Panc1 (cell line): Measurements from ENCODE around the gene BHLHE40. TPM values are rescaled to one million over a fixed set of nuclear protein-coding genes. Genes with fewer than 3 reads are reported as not detected.

Experiments
- ATAC-seq: fragments of 200-7000 bp; cut with Tn5 transposase; 2 replicates; pipeline ENCODE4 v1.9.1; 2020; ENCODE audit warnings: mild to moderate bottlenecking, moderate library complexity
- BruUV-seq: library from RNA; stranded (reverse); fragments of 400-500 nt; replicated peaks from 2 replicates; lab custom pipeline; 2021; lab: Mats Ljungman, UMichigan
- CTCF ChIA-PET: fragments of 300-600 bp; sonication (Branson Sonifier 250); formaldehyde crosslinking; loops from one replicate; lab custom pipeline; 2022; ENCODE audit warnings: antibody characterized with exemption; lab: Charles Lee
- POLR2A ChIA-PET: fragments of 300-600 bp; sonication (Branson Sonifier 250); formaldehyde crosslinking; loops from one replicate; lab custom pipeline; 2022; ENCODE audit warnings: antibody characterized with exemption; lab: Charles Lee
- DNase-seq: peaks from one replicate; pipeline ENCODE4 v3.0.0-alpha.2; 2010; ENCODE audit warnings: low read depth, low spot score
- H3K27ac ChIP-seq: 2 replicates; pipeline ENCODE4 v1.5.1; 2011; ENCODE audit warnings: mild to moderate bottlenecking, low read length, inconsistent platforms
- H3K27me3 ChIP-seq: fragments of 200-500 bp; sonication (Bioruptor generic); 2 replicates; pipeline ENCODE4 v1.6.0; 2014; ENCODE audit warnings: low read length, inconsistent platforms; ENCODE audit not compliant: control insufficient read depth, insufficient read depth
- H3K36me3 ChIP-seq: fragments of 200-500 bp; sonication (Bioruptor generic); 2 replicates; pipeline ENCODE4 v1.5.1; 2014; ENCODE audit warnings: inconsistent platforms, mild to moderate bottlenecking, low read length, moderate library complexity; ENCODE audit not compliant: control insufficient read depth, insufficient read depth
- H3K4me1 ChIP-seq: 2 replicates; pipeline ENCODE4 v1.5.1; 2011; ENCODE audit warnings: inconsistent platforms, mild to moderate bottlenecking, low read length, moderate library complexity; ENCODE audit not compliant: control insufficient read depth, insufficient read depth
- H3K4me3 ChIP-seq, 2 experiments: 2 replicates each; pipeline ENCODE4 v1.5.1; 2011 to 2012; ENCODE audit warnings: low read depth in 2 of 2, low read length in 2 of 2, mild to moderate bottlenecking in 2 of 2, inconsistent platforms in 1 of 2, moderate library complexity in 1 of 2
- H3K9me3 ChIP-seq: fragments of 200-500 bp; sonication (Bioruptor generic); 2 replicates; pipeline ENCODE4 v1.5.1; 2014; ENCODE audit warnings: low read depth, mild to moderate bottlenecking, inconsistent platforms, low read length, moderate library complexity; ENCODE audit not compliant: control insufficient read depth, insufficient read depth
- CTCF ChIP-seq: fragments of 450-650 bp; IDR thresholded peaks from 2 replicates; pipeline ENCODE4 v1.5.1; 2017; ENCODE audit warnings: mild to moderate bottlenecking
- POLR2AphosphoS5 ChIP-seq: IDR thresholded peaks from 2 replicates; pipeline ENCODE4 v1.6.1; 2012; ENCODE audit warnings: mild to moderate bottlenecking, low read depth, low read length, moderate library complexity
- REST ChIP-seq, 2 experiments: IDR thresholded peaks; 2 replicates each; pipeline ENCODE4 v1.6.1; 2011 to 2012; ENCODE audit warnings: low read depth in 2 of 2, control low read depth in 1 of 2, low read length in 1 of 2, mild to moderate bottlenecking in 1 of 2, moderate library complexity in 1 of 2; ENCODE audit not compliant: insufficient read depth in 1 of 2
- SIN3A ChIP-seq: IDR thresholded peaks from 2 replicates; pipeline ENCODE4 v1.6.1; 2012; ENCODE audit warnings: low read depth, mild to moderate bottlenecking, low read length, moderate library complexity, borderline replicate concordance; ENCODE audit not compliant: insufficient read depth
- TCF7L2 ChIP-seq: IDR thresholded peaks from 2 replicates; pipeline ENCODE4 v1.6.1; 2011; ENCODE audit warnings: mild to moderate bottlenecking, low read depth, low read length, inconsistent platforms
- in situ Hi-C: cut with HindIII; loops from 2 replicates; pipeline ENCODE4 v1.10.0; 2016; ENCODE audit warnings: low sequenced_read_pairs, low pct_unique_long_range_greater_than_20kb
- intact Hi-C: fragments of 100-400 bp; cut with micrococcal nuclease; formaldehyde crosslinking; loops from one replicate; pipeline ENCODE4 v1.10.0; 2022; ENCODE audit not compliant: unreplicated experiment
- total RNA-seq: library from RNA; stranded (reverse); gene quantifications from one replicate; pipeline ENCODE4 v1.2.1, GENCODE V29; 2021; ENCODE audit not compliant: unreplicated experiment

Gene BHLHE40
- total RNA-seq, 1 experiment from 2014 or later, result 78.4 TPM

- Histone ChIP-seq H3K27ac (peak overlapping the region; percentile 79), H3K36me3 (peaks cover 3% of the 10 kb centered on the region; the same call in 1 of the 2 replicates), H3K4me1 (peaks cover 45% of the 10 kb centered on the region), H3K9me3 (no peaks in the 10 kb centered on the region), H3K27me3 (no peaks in the 10 kb centered on the region), H3K4me3 (no peak overlapping the region)
- no TSS peak for BruUV-seq
- DNase-seq (no peak), ATAC-seq (no peak)
- in situ Hi-C loops (no loop called here), intact Hi-C loops (no loop called here)
- ChIA-PET POLR2A (no interaction called here), CTCF (no interaction called here)
- TF ChIP-seq TCF7L2 (no peak), POLR2AphosphoS5 (no peak), SIN3A (no peak), REST (IDR thresholded peaks at IDR 0.05; ENCODE audit: insufficient read depth in 1 of 2, low read depth in 2 of 2, low read length in 1 of 2) (no peak), CTCF (no peak)
Observed at GRCh38 chr3:4988983-4989834, 10.0 kb downstream of the BHLHE40 start.

GRCh38 chr3:4990069-4990468, 10.8 kb downstream of the BHLHE40 start:
- peaks cover 45% of the 10 kb centered on the region for H3K4me1 ChIP-seq
- no peak overlapping the region for H3K4me3 ChIP-seq
- in situ Hi-C loops, result no loop called here
- ATAC-seq (no peak), DNase-seq (no peak)
- no TSS peak for BruUV-seq
- H3K36me3 ChIP-seq, result no peaks in the 10 kb centered on the region
- peak overlapping the region; percentile 79; the same call in 1 of the 2 replicates for H3K27ac ChIP-seq
- CTCF ChIA-PET, result no interaction called here
- intact Hi-C loops, result no loop called here
- TF ChIP-seq CTCF, result no peak
- TF ChIP-seq POLR2AphosphoS5, result no peak
- TF ChIP-seq REST (IDR thresholded peaks at IDR 0.05; ENCODE audit: insufficient read depth in 1 of 2, low read depth in 2 of 2, low read length in 1 of 2), result no peak
- TF ChIP-seq TCF7L2, result no peak
- no peak for TF ChIP-seq SIN3A
- no peaks in the 10 kb centered on the region for H3K27me3 ChIP-seq
- no peaks in the 10 kb centered on the region for H3K9me3 ChIP-seq
- POLR2A ChIA-PET, result no interaction called here
